ENCODE data around the gene OXCT2. TPM values are rescaled to one million over a fixed set of nuclear protein-coding genes. Genes with fewer than 3 reads are reported as not detected.
A peak's percentile ranks its signal among the peaks of the same experiment; 100 is the strongest.

OXCT2 gene
- total and polyA plus RNA-seq, 2 experiments from 2014 or later: 0.25 to 1.8 TPM

DNA sequence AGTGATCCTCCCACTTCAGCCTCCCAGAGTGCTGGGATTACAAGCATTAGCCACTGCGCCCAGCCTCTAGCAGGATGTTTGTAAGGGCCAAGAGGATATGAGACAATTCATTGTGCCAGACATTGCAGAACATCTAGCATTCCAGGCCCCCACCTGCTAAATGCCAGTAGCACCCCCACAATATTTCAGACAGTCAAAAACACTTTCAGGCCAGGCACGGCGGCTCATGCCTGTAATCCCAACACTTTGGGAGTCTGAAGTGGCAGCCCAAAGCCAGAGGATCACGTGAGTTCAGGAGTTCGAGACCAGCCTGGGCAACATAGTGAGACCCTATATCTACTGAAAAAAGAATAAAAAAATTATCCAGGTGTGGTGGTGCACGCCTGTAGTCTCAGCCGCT, 19.6 kb downstream of the OXCT2 start:
- no peaks in the 10 kb centered on the region for H3K79me2 ChIP-seq
- no peak for DNase-seq (ENCODE audit: low spot score)
- TF ChIP-seq, protein P1, sequence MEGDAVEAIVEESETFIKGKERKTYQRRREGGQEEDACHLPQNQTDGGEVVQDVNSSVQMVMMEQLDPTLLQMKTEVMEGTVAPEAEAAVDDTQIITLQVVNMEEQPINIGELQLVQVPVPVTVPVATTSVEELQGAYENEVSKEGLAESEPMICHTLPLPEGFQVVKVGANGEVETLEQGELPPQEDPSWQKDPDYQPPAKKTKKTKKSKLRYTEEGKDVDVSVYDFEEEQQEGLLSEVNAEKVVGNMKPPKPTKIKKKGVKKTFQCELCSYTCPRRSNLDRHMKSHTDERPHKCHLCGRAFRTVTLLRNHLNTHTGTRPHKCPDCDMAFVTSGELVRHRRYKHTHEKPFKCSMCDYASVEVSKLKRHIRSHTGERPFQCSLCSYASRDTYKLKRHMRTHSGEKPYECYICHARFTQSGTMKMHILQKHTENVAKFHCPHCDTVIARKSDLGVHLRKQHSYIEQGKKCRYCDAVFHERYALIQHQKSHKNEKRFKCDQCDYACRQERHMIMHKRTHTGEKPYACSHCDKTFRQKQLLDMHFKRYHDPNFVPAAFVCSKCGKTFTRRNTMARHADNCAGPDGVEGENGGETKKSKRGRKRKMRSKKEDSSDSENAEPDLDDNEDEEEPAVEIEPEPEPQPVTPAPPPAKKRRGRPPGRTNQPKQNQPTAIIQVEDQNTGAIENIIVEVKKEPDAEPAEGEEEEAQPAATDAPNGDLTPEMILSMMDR (IDR thresholded peaks at IDR 0.05; ENCODE audit: poor library complexity): no peak
- TF ChIP-seq EZH2 (IDR thresholded peaks at IDR 0.05; ENCODE audit: borderline replicate concordance) (no peak), EZH2phosphoT487 (IDR thresholded peaks at IDR 0.05; ENCODE audit: low read depth, severe bottlenecking, unreplicated experiment) (no peak)
- no peaks in the 10 kb centered on the region for H3K36me3 ChIP-seq (replicated peaks; ENCODE audit: insufficient read depth, low read depth)
- no peak overlapping the region for H3K27ac ChIP-seq
- no peak overlapping the region for H3K4me2 ChIP-seq
- H3K4me1 ChIP-seq (ENCODE audit: insufficient read depth): no peaks in the 10 kb centered on the region
- no peaks in the 10 kb centered on the region for H3K9me3 ChIP-seq (ENCODE audit: low read depth)
- H3K27me3 ChIP-seq: no peaks in the 10 kb centered on the region
- over 99% methylated on average over 7 of the region's 7 CpGs for WGBS (ENCODE audit: low lambda C conversion rate, missing lambda C conversion rate)
- H3K9me2 ChIP-seq (replicated peaks; ENCODE audit: insufficient read depth): no peaks in the 10 kb centered on the region
- no peak overlapping the region for H2AFZ ChIP-seq
- H4K20me1 ChIP-seq (ENCODE audit: insufficient read depth, poor library complexity, severe bottlenecking): no peaks in the 10 kb centered on the region
- no peak overlapping the region for H3K4me3 ChIP-seq

DNA sequence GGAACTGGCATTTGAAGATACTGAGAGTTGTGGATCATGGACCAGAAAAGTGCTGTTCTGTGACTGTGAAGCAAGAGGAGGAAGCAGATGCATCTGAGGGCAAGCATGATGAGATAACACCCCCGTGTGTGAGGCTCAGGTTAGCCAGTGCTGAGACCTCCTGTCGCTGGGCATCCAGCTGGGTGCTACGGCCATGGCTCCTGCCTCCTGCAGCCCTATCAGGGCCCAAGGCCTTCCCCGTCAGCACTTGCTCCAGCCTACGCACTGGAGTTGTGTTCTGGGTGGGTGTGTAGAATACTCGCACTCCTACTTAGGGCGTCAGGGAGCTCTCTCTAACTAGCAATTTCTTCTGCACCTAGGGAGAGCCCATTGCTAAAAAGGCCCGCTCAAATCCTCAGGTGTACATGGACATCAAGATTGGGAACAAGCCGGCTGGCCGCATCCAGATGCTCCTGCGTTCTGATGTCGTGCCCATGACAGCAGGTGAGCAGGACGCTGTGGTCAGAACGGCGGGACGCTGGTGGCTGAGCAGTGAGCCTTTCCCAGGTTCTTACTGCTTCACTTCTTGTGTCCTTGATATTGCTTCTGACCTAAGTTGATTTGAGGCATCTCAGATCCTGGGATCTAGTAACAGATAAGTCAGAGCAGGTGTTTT, 26.0 kb downstream of the OXCT2 start:
- Histone ChIP-seq H3K27me3 (no peaks in the 10 kb centered on the region), H3K36me3 (replicated peaks; ENCODE audit: insufficient read depth, low read depth) (no peaks in the 10 kb centered on the region), H4K20me1 (ENCODE audit: insufficient read depth, poor library complexity, severe bottlenecking) (no peaks in the 10 kb centered on the region), H3K9me2 (replicated peaks; ENCODE audit: insufficient read depth) (no peaks in the 10 kb centered on the region), H3K79me2 (peaks cover 7% of the 10 kb centered on the region), H3K27ac (no peak overlapping the region), H3K4me2 (no peak overlapping the region), H3K4me1 (ENCODE audit: insufficient read depth) (peaks cover 4% of the 10 kb centered on the region), H2AFZ (no peak overlapping the region), H3K9me3 (ENCODE audit: low read depth) (no peaks in the 10 kb centered on the region), H3K4me3 (no peak overlapping the region)
- TF ChIP-seq EZH2 (IDR thresholded peaks at IDR 0.05; ENCODE audit: borderline replicate concordance) (no peak), EZH2phosphoT487 (IDR thresholded peaks at IDR 0.05; ENCODE audit: low read depth, severe bottlenecking, unreplicated experiment) (no peak)
- TF ChIP-seq, protein P1 (IDR thresholded peaks at IDR 0.05; ENCODE audit: poor library complexity): no peak
- DNase-seq (ENCODE audit: low spot score): no peak
- WGBS (ENCODE audit: low lambda C conversion rate, missing lambda C conversion rate): 97% methylated on average over 16 of the region's 16 CpGs

DNA sequence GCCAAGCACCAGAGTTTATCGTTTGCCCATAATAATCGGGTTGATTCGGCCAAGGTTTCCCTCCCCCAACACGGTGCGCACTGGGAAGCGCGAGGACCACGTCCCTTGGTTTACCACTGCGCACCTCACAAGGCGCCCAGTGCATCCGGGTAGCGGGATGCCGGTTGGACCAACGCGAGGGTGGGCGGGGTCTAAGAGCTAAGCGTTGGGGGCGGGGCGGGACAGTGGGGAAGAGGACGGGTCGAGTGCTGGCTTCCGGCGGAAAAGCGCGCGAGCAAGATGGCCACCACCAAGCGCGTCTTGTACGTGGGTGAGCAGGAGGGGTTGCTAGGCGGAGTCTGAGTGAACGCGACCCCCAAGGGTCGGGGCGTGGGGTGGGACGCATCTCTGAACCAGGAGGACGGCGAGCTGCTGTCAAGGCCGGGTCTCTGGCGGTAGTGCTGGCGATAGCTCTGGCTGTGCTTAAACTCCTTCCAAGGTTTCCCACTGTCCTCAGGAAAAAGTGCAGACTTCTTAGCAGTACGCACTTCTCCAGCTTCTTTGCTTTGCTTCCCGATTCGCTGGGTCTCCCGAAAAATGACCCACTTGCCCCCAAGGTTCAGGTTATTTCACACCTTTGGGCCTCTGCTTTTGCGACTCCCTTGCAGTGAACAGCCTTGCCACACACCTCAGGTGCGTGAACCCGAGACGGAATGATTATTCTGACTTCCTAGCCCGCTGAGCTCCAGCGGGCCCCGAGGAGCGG, 32.4 kb downstream of the OXCT2 start, which contains the start of gene PPIE:
Gene PPIE (plus strand): TSS at position 261 of the 745 bp plus-strand sequence. CDS start 19 bp downstream, at position 280.
- Histone ChIP-seq H3K36me3 (replicated peaks; ENCODE audit: insufficient read depth, low read depth) (no peaks in the 10 kb centered on the region), H3K79me2 (peaks cover 16% of the 10 kb centered on the region), H3K9me2 (replicated peaks; ENCODE audit: insufficient read depth) (no peaks in the 10 kb centered on the region), H3K27me3 (peaks cover 9% of the 10 kb centered on the region), H3K27ac (peak within 1 kb of the TSS; percentile 67), H4K20me1 (ENCODE audit: insufficient read depth, poor library complexity, severe bottlenecking) (no peaks in the 10 kb centered on the region), H3K4me2 (peak within 1 kb of the TSS; percentile 81), H2AFZ (peak within 1 kb of the TSS; percentile 81), H3K9me3 (ENCODE audit: low read depth) (no peaks in the 10 kb centered on the region), H3K4me1 (ENCODE audit: insufficient read depth) (peaks cover 10% of the 10 kb centered on the region), H3K4me3 (peak within 1 kb of the TSS; percentile 56)
- WGBS (ENCODE audit: low lambda C conversion rate, missing lambda C conversion rate): 2% methylated on average over 49 of the region's 52 CpGs
- peak; percentile 96 for DNase-seq (ENCODE audit: low spot score)
- TF ChIP-seq, protein P1 (IDR thresholded peaks at IDR 0.05; ENCODE audit: poor library complexity): no peak
- TF ChIP-seq EZH2 (IDR thresholded peaks at IDR 0.05; ENCODE audit: borderline replicate concordance): no peak
- TF ChIP-seq EZH2phosphoT487 (IDR thresholded peaks at IDR 0.05; ENCODE audit: low read depth, severe bottlenecking, unreplicated experiment): no peak
